Coronary artery (tissue), 2 donors: ENCODE data around the gene ZNF48.

Experiments used
- DNase-seq: peaks from one replicate; pipeline ENCODE4 v3.0.0-alpha.2; 2017; ENCODE audit warnings: low spot score
- H3K27ac ChIP-seq, 2 donors: fragments of 200-600 bp; sonication (generic); one replicate each; pipeline ENCODE4 v1.5.1; 2016 to 2019
- H3K4me3 ChIP-seq: fragments of 200-600 bp; sonication (generic); 2 replicates; pipeline ENCODE4 v1.5.1; 2016; ENCODE audit warnings: mild to moderate bottlenecking, moderate library complexity
- CTCF ChIP-seq: fragments of 200-600 bp; sonication (generic); IDR thresholded peaks from one replicate; pipeline ENCODE4 v1.5.1; 2019; ENCODE audit warnings: antibody characterized with exemption

ZNF48 gene

DNA sequence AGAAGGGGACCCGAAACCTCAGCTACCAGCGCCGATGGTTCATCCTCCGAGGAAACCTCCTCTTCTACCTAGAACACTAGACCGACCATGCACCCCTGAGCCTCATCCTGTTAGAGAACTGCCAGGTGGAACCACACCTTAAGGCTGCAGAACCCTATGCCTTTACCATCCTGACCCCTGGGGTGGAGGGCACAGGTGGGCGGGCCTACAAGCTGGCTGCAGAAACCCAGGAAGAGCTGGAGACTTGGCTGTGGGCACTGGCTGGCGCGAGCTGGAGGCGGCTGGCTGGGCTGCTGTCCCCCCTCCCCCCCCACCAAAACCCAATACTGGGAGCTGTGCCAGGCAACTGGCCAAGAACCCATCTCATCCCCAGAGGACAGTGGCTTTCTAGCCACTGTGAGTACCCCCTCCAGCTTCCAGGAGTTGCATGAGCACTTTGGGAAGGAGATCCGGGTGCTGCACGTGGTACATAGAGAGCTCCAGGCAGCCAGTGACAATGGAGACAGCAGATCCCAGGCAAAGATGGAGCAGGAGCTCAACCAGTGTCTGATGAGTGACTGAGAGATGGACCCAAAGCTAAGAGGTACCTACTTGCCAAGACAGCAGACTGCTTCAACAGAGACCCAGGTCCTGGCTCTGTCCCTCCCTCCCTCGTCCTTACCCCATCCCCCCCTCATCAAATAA, 38.7 kb upstream of the ZNF48 start:
- no peak for TF ChIP-seq CTCF
- no peak for DNase-seq
- Histone ChIP-seq H3K27ac (peak overlapping the region; percentile 91 to 99), H3K4me3 (peak overlapping the region; percentile 90)

- DNase-seq = no peak
- no peak for TF ChIP-seq CTCF
- Histone ChIP-seq H3K27ac (no peak overlapping the region), H3K4me3 (no peak overlapping the region)
Observed at GRCh38 chr16:30357085-30357714, 38.0 kb upstream of the ZNF48 start.

DNA sequence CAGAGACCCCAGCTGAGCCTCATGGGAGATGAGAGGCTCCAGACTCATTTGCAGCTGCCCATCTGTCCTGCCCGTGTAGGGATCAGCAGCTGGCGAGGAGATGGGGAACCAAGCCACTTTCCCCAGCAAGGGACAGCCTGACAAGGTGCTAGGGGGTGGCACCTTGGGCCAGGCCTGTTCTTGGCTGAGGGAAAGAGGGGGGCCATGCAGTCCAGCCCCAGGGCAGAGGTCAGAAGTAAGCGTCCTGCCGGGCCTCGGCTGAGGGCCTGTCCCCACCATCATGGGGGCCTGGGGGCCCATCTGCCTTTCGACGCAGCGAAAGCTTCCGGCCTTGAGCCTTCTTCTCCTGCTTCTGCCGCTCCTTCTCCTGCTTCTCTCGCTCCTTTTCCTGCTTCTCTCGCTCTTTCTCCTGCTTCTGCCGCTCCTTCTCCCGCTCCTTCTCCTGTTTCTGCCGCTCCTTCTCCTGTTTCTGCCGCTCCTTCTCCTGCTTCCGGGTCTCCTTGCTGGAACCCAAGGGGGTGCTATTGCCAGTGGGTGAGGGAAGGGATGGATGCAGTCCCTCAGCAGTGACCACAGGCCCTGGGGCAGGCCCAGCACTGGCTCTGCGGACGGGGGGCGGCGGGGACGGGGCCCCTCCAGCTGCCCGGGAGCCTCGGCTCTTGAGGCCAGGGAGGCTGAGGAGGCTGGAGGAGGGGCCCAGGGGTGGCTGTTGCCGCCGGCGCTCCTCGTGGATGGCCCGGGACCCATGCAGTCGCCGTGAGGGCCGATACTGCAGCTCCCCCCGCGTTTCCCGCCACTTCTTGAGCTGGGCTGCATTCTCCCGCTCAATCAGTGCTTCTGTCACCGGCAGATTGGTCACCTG, 37.3 kb upstream of the ZNF48 start:
- TF ChIP-seq CTCF = no peak

GRCh38 chr16:30358577-30358936, 36.7 kb upstream of the ZNF48 start:
- DNase-seq = no peak
- Histone ChIP-seq H3K4me3 (no peak overlapping the region), H3K27ac (no peak overlapping the region)
- TF ChIP-seq CTCF = no peak

More for the DNA sequence above, 37.3 kb upstream of the ZNF48 start:
- no peak for DNase-seq
- H3K4me3 ChIP-seq = no peak overlapping the region
- H3K27ac ChIP-seq = no peak overlapping the region

GRCh38 chr16:30358990-30359870, 36.0 kb upstream of the ZNF48 start:
- Histone ChIP-seq H3K4me3 (no peak overlapping the region), H3K27ac (no peak overlapping the region)
- no peak for DNase-seq
- no peak for TF ChIP-seq CTCF

- Histone ChIP-seq H3K4me3 (no peak overlapping the region), H3K27ac (no peak overlapping the region)
- no peak for DNase-seq
- TF ChIP-seq CTCF = no peak
Observed at GRCh38 chr16:30359871-30360170, 35.4 kb upstream of the ZNF48 start.
